HEK293 (cell line): ENCODE results near the gene PRDM11.

Experiments used
- CTCF ChIA-PET: fragments of 350-600 bp; formaldehyde crosslinking; extraction: SDS; loops from one replicate; lab custom pipeline; 2021; ENCODE audit warnings: antibody characterized with exemption; lab: Yijun Ruan, JAX
- POLR2A ChIA-PET: fragments of 300-600 bp; formaldehyde crosslinking; extraction: SDS; loops from one replicate; lab custom pipeline; 2020; ENCODE audit warnings: antibody characterized with exemption, inconsistent platforms; lab: Yijun Ruan, JAX
- H3K27ac ChIP-seq: fragments of 200-500 bp; sonication (Bioruptor generic); 2 replicates; pipeline ENCODE4 v1.5.1; 2014; ENCODE audit warnings: low read depth, low read length, control low read depth, inconsistent platforms; ENCODE audit errors: extremely low read depth
- H3K36me3 ChIP-seq, 2 experiments: fragments of 200-500 bp in 1 of 2; sonication (Bioruptor generic) in 1 of 2; 1 replicate in 1 of 2; 2 replicates in 1 of 2; pipeline ENCODE4 v1.5.1; 2014 to 2017; ENCODE audit warnings: inconsistent platforms in 2 of 2, low read length in 2 of 2; ENCODE audit not compliant: control insufficient read depth in 2 of 2, insufficient read depth in 1 of 2
- H3K4me1 ChIP-seq: fragments of 200-500 bp; sonication (Bioruptor generic); 2 replicates; pipeline ENCODE4 v1.5.1; 2014; ENCODE audit warnings: mild to moderate bottlenecking, low read length, inconsistent platforms; ENCODE audit not compliant: control insufficient read depth, insufficient read depth
- H3K4me3 ChIP-seq: 2 replicates; pipeline ENCODE4 v1.5.1; 2011; ENCODE audit warnings: low read depth, mild to moderate bottlenecking, control low read depth, low read length, moderate library complexity
- H3K9me3 ChIP-seq: fragments of 200-500 bp; sonication (Bioruptor generic); 2 replicates; pipeline ENCODE4 v1.5.1; 2014; ENCODE audit warnings: low read depth, low read length, inconsistent platforms; ENCODE audit not compliant: control insufficient read depth, insufficient read depth
- AEBP2 ChIP-seq: fragments of 450-650 bp; formaldehyde crosslinking; IDR thresholded peaks from 2 replicates; pipeline ENCODE4 v1.5.1; 2016; ENCODE audit warnings: missing biosample characterization, missing genetic modification characterization, borderline replicate concordance
- CTCF ChIP-seq: fragments of 450-650 bp; formaldehyde crosslinking; IDR thresholded peaks from 2 replicates; pipeline ENCODE4 v1.5.1; 2016; ENCODE audit warnings: missing biosample characterization, missing genetic modification characterization
- GLIS2 ChIP-seq: fragments of 450-650 bp; formaldehyde crosslinking; IDR thresholded peaks from 2 replicates; pipeline ENCODE4 v1.5.1; 2016; ENCODE audit warnings: missing biosample characterization, missing genetic modification characterization
- OSR2 ChIP-seq: fragments of 450-650 bp; formaldehyde crosslinking; IDR thresholded peaks from 2 replicates; pipeline ENCODE4 v1.5.1; 2016; ENCODE audit warnings: missing biosample characterization, missing genetic modification characterization
- PRDM6 ChIP-seq: fragments of 450-650 bp; formaldehyde crosslinking; IDR thresholded peaks from 2 replicates; pipeline ENCODE4 v1.5.1; 2017; ENCODE audit warnings: missing biosample characterization, missing genetic modification characterization
- ZBTB11 ChIP-seq: fragments of 450-650 bp; formaldehyde crosslinking; conservative IDR thresholded peaks from 2 replicates; pipeline ENCODE4 v1.5.1; 2016; ENCODE audit warnings: low read depth, missing biosample characterization, missing genetic modification characterization
- ZBTB49 ChIP-seq: fragments of 450-650 bp; formaldehyde crosslinking; IDR thresholded peaks from 2 replicates; pipeline ENCODE4 v1.5.1; 2016; ENCODE audit warnings: missing biosample characterization, missing genetic modification characterization, low read depth
- ZFP69B ChIP-seq: fragments of 450-650 bp; formaldehyde crosslinking; IDR thresholded peaks from 2 replicates; pipeline ENCODE4 v1.5.1; 2016; ENCODE audit warnings: missing biosample characterization, missing genetic modification characterization
- ZIC2 ChIP-seq: fragments of 450-650 bp; formaldehyde crosslinking; IDR thresholded peaks from 2 replicates; pipeline ENCODE4 v1.5.1; 2016; ENCODE audit warnings: missing biosample characterization, missing genetic modification characterization
- ZNF16 ChIP-seq: fragments of 450-650 bp; formaldehyde crosslinking; IDR thresholded peaks from 2 replicates; pipeline ENCODE4 v1.5.1; 2016; ENCODE audit warnings: low read depth, missing biosample characterization, missing genetic modification characterization
- ZNF174 ChIP-seq: fragments of 450-650 bp; formaldehyde crosslinking; IDR thresholded peaks from 2 replicates; pipeline ENCODE4 v1.5.0; 2017; ENCODE audit warnings: missing biosample characterization, mild to moderate bottlenecking, missing genetic modification characterization
- ZNF223 ChIP-seq: fragments of 450-650 bp; formaldehyde crosslinking; IDR thresholded peaks from 2 replicates; pipeline ENCODE4 v1.5.1; 2016; ENCODE audit warnings: missing biosample characterization, missing genetic modification characterization
- ZNF292 ChIP-seq: fragments of 450-650 bp; formaldehyde crosslinking; IDR thresholded peaks from 2 replicates; pipeline ENCODE4 v1.5.1; 2016; ENCODE audit warnings: low read depth, missing biosample characterization, missing genetic modification characterization, borderline replicate concordance
- ZNF473 ChIP-seq: fragments of 450-650 bp; formaldehyde crosslinking; IDR thresholded peaks from 2 replicates; pipeline ENCODE4 v1.5.1; 2017; ENCODE audit warnings: missing biosample characterization, missing genetic modification characterization
- ZNF530 ChIP-seq: fragments of 450-650 bp; formaldehyde crosslinking; IDR thresholded peaks from 2 replicates; pipeline ENCODE4 v1.5.1; 2016; ENCODE audit warnings: low read depth, missing biosample characterization, missing genetic modification characterization
- ZNF558 ChIP-seq: fragments of 450-650 bp; formaldehyde crosslinking; IDR thresholded peaks from 2 replicates; pipeline ENCODE4 v1.5.1; 2016; ENCODE audit warnings: missing biosample characterization, missing genetic modification characterization
- ZNF645 ChIP-seq: fragments of 450-650 bp; formaldehyde crosslinking; IDR thresholded peaks from 2 replicates; pipeline ENCODE4; 2016; ENCODE audit warnings: missing biosample characterization, missing genetic modification characterization
- ZNF768 ChIP-seq: fragments of 450-650 bp; formaldehyde crosslinking; IDR thresholded peaks from 2 replicates; pipeline ENCODE4 v1.5.1; 2018; ENCODE audit warnings: missing biosample characterization, mild to moderate bottlenecking, missing genetic modification characterization
- ZNF837 ChIP-seq: fragments of 450-650 bp; formaldehyde crosslinking; IDR thresholded peaks from 2 replicates; pipeline ENCODE4 v1.5.1; 2016; ENCODE audit warnings: missing biosample characterization, missing genetic modification characterization

The PRDM11 gene

GRCh38 chr11:45133878-45134277 is 12.6 kb upstream of the PRDM11 start (continued):
- TF ChIP-seq ZNF174 (tag by site-specific recombination): no peak

GRCh38 chr11:45141171-45141570 is 5.3 kb upstream of the PRDM11 start:
- Histone ChIP-seq H3K36me3 (no peaks in the 10 kb centered on the region), H3K9me3 (no peaks in the 10 kb centered on the region), H3K27ac (no peak overlapping the region)
- POLR2A ChIA-PET: no interaction called here
- no peak for TF ChIP-seq ZFP69B
- no peak for TF ChIP-seq GLIS2 (tag by site-specific recombination)
- TF ChIP-seq ZNF292 (tag by site-specific recombination): no peak
- no peak for TF ChIP-seq ZNF558 (tag by site-specific recombination)
- TF ChIP-seq ZNF530: no peak
- no peak for TF ChIP-seq OSR2
- TF ChIP-seq ZNF473 (tag by site-specific recombination): no peak
- no peak for TF ChIP-seq ZNF223 (tag by site-specific recombination)
- TF ChIP-seq ZIC2: no peak
- no peak for TF ChIP-seq CTCF
- TF ChIP-seq ZNF645 (tag by site-specific recombination): no peak
- no peak for TF ChIP-seq AEBP2 (tag by site-specific recombination)
- TF ChIP-seq ZNF768 (tag by site-specific recombination): no peak
- no peak for TF ChIP-seq ZNF837 (tag by site-specific recombination)
- no peak for TF ChIP-seq PRDM6 (tag by site-specific recombination)
- TF ChIP-seq, all 188 proteins: peak for 0
- CTCF ChIA-PET: interaction anchor here (1.0 to 2.7 kb wide), 4 partner anchors 30 to 151 kb away, joined by 3 to 7 read pairs (median 5); no protein-coding TSS in a partner anchor
- no peaks in the 10 kb centered on the region for H3K4me1 ChIP-seq
- H3K4me3 ChIP-seq: no peak overlapping the region

- POLR2A ChIA-PET: no interaction called here
- CTCF ChIA-PET: interaction anchor here (1.0 to 2.7 kb wide), 4 partner anchors 12 to 151 kb away, joined by 3 to 7 read pairs (median 5); no protein-coding TSS in a partner anchor
- H3K27ac ChIP-seq: no peak overlapping the region
- TF ChIP-seq ZNF16 (tag by site-specific recombination) (no peak), ZBTB49 (no peak), ZBTB11 (tag by site-specific recombination) (no peak)
These were observed 4.8 kb upstream of the PRDM11 start for GRCh38 chr11:45141631-45142030.

More at GRCh38 chr11:45141631-45142030, 4.8 kb upstream of the PRDM11 start:
- H3K9me3 ChIP-seq: no peaks in the 10 kb centered on the region
- H3K4me3 ChIP-seq: no peak overlapping the region
- H3K36me3 ChIP-seq: no peaks in the 10 kb centered on the region
- H3K4me1 ChIP-seq: no peaks in the 10 kb centered on the region
